ENCODE measurements around the gene CLCNKA.

DNA sequence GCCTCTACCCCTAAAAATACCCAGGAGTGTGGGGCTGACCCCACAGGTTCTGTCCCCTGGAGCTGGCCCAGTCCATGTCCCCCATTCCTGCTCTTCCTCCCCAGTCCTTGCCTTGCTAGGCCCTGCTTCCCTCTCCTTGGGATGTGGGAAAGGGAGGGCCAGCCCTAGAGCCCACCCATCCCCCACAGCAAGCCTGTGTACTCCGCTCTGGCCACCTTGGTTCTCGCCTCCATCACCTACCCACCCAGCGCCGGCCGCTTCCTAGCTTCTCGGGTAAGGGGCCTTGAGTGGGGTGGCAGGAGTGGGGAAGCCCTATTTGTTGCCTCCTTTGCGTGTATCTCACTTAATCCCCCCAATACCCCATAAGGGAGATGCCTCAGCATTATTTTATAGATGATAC lies 28.5 kb downstream of the CLCNKA start:
- TF ChIP-seq, protein P1, sequence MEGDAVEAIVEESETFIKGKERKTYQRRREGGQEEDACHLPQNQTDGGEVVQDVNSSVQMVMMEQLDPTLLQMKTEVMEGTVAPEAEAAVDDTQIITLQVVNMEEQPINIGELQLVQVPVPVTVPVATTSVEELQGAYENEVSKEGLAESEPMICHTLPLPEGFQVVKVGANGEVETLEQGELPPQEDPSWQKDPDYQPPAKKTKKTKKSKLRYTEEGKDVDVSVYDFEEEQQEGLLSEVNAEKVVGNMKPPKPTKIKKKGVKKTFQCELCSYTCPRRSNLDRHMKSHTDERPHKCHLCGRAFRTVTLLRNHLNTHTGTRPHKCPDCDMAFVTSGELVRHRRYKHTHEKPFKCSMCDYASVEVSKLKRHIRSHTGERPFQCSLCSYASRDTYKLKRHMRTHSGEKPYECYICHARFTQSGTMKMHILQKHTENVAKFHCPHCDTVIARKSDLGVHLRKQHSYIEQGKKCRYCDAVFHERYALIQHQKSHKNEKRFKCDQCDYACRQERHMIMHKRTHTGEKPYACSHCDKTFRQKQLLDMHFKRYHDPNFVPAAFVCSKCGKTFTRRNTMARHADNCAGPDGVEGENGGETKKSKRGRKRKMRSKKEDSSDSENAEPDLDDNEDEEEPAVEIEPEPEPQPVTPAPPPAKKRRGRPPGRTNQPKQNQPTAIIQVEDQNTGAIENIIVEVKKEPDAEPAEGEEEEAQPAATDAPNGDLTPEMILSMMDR (IDR thresholded peaks at IDR 0.05) = no peak
- TF ChIP-seq POLR2A (IDR thresholded peaks at IDR 0.05) = no peak

Data from lower leg skin (tissue), 3 donors.